ENCODE measurements around the gene EMB.

GRCh38 chr5:50415912-50416311, 25.2 kb downstream of the EMB start:
- no peak for TF ChIP-seq EZH2 (IDR thresholded peaks at IDR 0.05; ENCODE audit: insufficient read depth, poor library complexity, severe bottlenecking)
- no peak for TF ChIP-seq EZH2phosphoT487 (IDR thresholded peaks at IDR 0.05; ENCODE audit: insufficient read depth, low read depth)
